Measurements from ENCODE around the gene PDLIM5. TPM values are rescaled to one million over a fixed set of nuclear protein-coding genes. Genes with fewer than 3 reads are reported as not detected.
A peak's percentile ranks its signal among the peaks of the same experiment; 100 is the strongest.

The PDLIM5 gene
- total RNA-seq, 1 donor from 2014 or later = 83.5 TPM

DNA sequence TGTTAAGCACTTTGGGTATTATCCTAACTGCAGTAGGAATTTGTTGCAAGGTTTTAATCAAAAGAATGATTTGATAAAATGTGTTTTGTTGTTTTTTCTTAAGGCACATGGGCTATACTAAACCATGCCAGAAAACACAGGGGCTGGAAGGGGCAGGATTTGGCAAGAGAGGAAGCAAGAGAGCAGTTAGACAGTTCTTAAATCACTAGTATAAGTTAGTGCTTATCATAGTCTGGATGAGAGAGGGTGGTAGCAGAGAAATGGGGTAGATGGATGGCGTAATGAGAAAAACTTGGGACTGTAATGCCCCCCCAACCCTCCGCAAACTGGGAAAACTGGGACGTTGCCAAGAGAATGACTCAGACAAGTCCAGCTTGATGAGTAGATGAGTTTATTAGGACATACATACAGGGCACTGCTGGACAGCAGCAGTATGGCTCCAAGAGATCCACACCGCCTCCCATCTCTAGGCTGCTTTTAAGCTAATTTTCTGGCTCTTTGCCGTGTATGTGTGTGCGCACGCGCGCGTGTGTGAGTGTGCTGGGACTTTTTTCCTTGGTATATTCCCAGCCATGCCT lies 151.5 kb downstream of the PDLIM5 start:
- TF ChIP-seq, protein P1, sequence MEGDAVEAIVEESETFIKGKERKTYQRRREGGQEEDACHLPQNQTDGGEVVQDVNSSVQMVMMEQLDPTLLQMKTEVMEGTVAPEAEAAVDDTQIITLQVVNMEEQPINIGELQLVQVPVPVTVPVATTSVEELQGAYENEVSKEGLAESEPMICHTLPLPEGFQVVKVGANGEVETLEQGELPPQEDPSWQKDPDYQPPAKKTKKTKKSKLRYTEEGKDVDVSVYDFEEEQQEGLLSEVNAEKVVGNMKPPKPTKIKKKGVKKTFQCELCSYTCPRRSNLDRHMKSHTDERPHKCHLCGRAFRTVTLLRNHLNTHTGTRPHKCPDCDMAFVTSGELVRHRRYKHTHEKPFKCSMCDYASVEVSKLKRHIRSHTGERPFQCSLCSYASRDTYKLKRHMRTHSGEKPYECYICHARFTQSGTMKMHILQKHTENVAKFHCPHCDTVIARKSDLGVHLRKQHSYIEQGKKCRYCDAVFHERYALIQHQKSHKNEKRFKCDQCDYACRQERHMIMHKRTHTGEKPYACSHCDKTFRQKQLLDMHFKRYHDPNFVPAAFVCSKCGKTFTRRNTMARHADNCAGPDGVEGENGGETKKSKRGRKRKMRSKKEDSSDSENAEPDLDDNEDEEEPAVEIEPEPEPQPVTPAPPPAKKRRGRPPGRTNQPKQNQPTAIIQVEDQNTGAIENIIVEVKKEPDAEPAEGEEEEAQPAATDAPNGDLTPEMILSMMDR (IDR thresholded peaks at IDR 0.05; ENCODE audit: unreplicated experiment) = no peak
- H3K4me1 Mint-ChIP-seq (ENCODE audit: unreplicated experiment) = peaks cover 16% of the 10 kb centered on the region
- DNase-seq (ENCODE audit: low spot score) = no peak
- H3K4me3 Mint-ChIP-seq (ENCODE audit: unreplicated experiment) = no peak overlapping the region
- no peaks in the 10 kb centered on the region for H3K36me3 Mint-ChIP-seq (ENCODE audit: low read depth, unreplicated experiment)
- H3K27ac Mint-ChIP-seq (ENCODE audit: unreplicated experiment) = peak overlapping the region; percentile 28
- peaks cover 6% of the 10 kb centered on the region for H3K27me3 Mint-ChIP-seq (ENCODE audit: unreplicated experiment)
- no peaks in the 10 kb centered on the region for H3K9me3 Mint-ChIP-seq (ENCODE audit: unreplicated experiment)

DNA sequence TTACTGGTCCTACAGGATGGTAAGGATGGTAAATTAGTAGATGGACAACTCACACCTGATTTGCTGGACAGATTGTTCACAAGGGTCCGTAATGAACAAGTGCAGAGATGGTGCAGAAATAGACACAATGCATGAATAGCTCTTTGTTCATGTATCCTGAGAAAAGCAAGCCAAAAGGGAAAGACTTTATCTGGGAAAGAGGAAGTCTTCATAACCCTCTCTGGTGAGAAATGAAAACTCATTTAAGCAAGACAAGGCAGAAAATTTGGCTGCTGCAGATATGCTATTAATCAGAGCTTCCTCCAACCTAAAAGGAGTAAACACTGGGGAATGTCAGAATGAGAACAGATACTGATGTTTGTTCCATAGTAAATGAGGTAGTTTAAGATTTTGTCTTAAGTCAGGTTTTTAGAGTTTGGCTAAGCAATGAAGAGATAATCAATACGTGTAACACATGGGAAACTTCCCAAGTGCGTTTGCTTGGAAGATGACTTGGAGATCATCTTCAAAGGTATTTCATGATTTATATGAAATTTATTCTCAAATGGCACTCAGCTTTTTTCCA lies 153.6 kb downstream of the PDLIM5 start:
- no peak overlapping the region for H3K27ac Mint-ChIP-seq (ENCODE audit: unreplicated experiment)
- no peaks in the 10 kb centered on the region for H3K9me3 Mint-ChIP-seq (ENCODE audit: unreplicated experiment)
- DNase-seq (ENCODE audit: low spot score) = no peak
- H3K36me3 Mint-ChIP-seq (ENCODE audit: low read depth, unreplicated experiment) = no peaks in the 10 kb centered on the region
- no peak overlapping the region for H3K4me3 Mint-ChIP-seq (ENCODE audit: unreplicated experiment)
- peaks cover 6% of the 10 kb centered on the region for H3K27me3 Mint-ChIP-seq (ENCODE audit: unreplicated experiment)
- H3K4me1 Mint-ChIP-seq (ENCODE audit: unreplicated experiment) = peaks cover 21% of the 10 kb centered on the region
- TF ChIP-seq, protein P1 (IDR thresholded peaks at IDR 0.05; ENCODE audit: unreplicated experiment) = no peak

DNA sequence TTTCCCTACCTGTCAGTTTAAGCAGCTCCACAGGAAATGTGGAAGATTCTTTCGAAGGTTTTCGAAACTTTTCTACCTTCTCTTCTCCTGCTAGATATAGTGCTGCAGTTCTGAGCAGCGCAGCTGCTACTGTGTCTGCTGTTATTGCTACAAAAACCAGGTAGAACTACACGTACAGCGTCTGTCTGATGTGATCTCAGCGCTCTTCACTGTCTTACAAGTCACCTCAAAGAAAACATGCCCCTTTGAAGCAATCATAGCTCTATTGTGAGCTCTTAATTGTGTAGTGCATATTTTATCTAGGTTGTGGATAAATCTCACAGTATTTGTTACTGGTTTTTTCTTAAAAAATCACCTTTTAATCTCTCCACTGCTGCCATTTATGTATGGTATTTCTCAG lies 158.4 kb downstream of the PDLIM5 start:
- Mint-ChIP-seq H3K27me3 (ENCODE audit: unreplicated experiment) (peaks cover 2% of the 10 kb centered on the region), H3K4me1 (ENCODE audit: unreplicated experiment) (peaks cover 15% of the 10 kb centered on the region), H3K27ac (ENCODE audit: unreplicated experiment) (no peak overlapping the region), H3K4me3 (ENCODE audit: unreplicated experiment) (no peak overlapping the region), H3K9me3 (ENCODE audit: unreplicated experiment) (no peaks in the 10 kb centered on the region), H3K36me3 (ENCODE audit: low read depth, unreplicated experiment) (no peaks in the 10 kb centered on the region)
- DNase-seq (ENCODE audit: low spot score) = no peak
- TF ChIP-seq, protein P1 (IDR thresholded peaks at IDR 0.05; ENCODE audit: unreplicated experiment) = no peak

DNA sequence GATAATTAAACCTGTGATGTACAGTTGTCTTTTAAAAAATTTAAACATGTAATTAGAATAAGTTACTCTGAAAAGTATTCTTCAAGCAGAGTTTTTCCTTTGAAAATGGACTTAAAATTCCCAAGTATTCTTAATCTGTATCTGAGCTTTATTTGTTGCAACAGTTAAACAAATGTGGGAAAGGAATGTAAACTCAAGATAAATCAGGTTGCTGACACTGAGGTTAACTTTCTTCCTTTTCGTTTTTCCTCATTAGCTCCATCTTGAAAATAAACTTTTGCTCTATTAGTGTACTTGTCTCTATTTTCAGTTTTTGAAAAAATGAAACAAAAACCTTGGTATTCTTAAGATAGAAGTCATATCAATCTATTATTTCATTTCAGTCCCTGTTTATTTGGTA lies 161.5 kb downstream of the PDLIM5 start:
- Mint-ChIP-seq H3K9me3 (ENCODE audit: unreplicated experiment) (no peaks in the 10 kb centered on the region), H3K4me1 (ENCODE audit: unreplicated experiment) (peaks cover 12% of the 10 kb centered on the region), H3K27me3 (ENCODE audit: unreplicated experiment) (no peaks in the 10 kb centered on the region), H3K4me3 (ENCODE audit: unreplicated experiment) (no peak overlapping the region), H3K36me3 (ENCODE audit: low read depth, unreplicated experiment) (no peaks in the 10 kb centered on the region), H3K27ac (ENCODE audit: unreplicated experiment) (no peak overlapping the region)
- DNase-seq (ENCODE audit: low spot score) = no peak
- TF ChIP-seq, protein P1 (IDR thresholded peaks at IDR 0.05; ENCODE audit: unreplicated experiment) = no peak

DNA sequence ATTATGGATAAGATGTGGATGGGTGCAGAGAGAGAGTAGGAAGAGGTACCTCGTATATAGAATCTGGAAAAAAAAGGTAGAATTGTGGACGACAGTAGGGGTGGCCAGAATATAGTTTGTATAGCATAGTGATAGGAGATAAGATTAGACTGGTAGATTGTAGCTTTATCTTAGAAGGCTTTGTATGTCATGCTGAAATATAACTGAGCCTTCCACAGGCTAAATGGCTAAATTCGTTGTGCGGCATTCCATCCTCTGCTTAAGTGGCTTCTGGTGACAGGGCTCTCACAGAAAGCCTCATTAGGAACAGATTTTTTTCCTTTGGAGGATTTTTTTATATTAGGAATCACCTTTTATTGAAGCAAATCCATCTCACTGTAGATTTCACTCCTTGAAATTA lies 163.7 kb downstream of the PDLIM5 start:
- H3K9me3 Mint-ChIP-seq (ENCODE audit: unreplicated experiment) = no peaks in the 10 kb centered on the region
- peaks cover 6% of the 10 kb centered on the region for H3K4me1 Mint-ChIP-seq (ENCODE audit: unreplicated experiment)
- no peak overlapping the region for H3K27ac Mint-ChIP-seq (ENCODE audit: unreplicated experiment)
- H3K36me3 Mint-ChIP-seq (ENCODE audit: low read depth, unreplicated experiment) = peaks cover 9% of the 10 kb centered on the region
- H3K4me3 Mint-ChIP-seq (ENCODE audit: unreplicated experiment) = no peak overlapping the region
- no peaks in the 10 kb centered on the region for H3K27me3 Mint-ChIP-seq (ENCODE audit: unreplicated experiment)
- DNase-seq (ENCODE audit: low spot score) = no peak
- TF ChIP-seq, protein P1 (IDR thresholded peaks at IDR 0.05; ENCODE audit: unreplicated experiment) = no peak
